Stimulated activated CD8-positive, alpha-beta memory T cell treated with anti-CD3 and anti-CD28 coated beads, Interleukin-7, amount 100 ng/mL, for 4 hours (primary cell): Measurements from ENCODE around the gene CLCN2.

Experiments
- DNase-seq, 2 donors: peaks; one replicate each; pipeline ENCODE4 v3.0.0-alpha.2; 2020; ENCODE audit warnings: low read depth in 2 of 2

Gene CLCN2

DNA sequence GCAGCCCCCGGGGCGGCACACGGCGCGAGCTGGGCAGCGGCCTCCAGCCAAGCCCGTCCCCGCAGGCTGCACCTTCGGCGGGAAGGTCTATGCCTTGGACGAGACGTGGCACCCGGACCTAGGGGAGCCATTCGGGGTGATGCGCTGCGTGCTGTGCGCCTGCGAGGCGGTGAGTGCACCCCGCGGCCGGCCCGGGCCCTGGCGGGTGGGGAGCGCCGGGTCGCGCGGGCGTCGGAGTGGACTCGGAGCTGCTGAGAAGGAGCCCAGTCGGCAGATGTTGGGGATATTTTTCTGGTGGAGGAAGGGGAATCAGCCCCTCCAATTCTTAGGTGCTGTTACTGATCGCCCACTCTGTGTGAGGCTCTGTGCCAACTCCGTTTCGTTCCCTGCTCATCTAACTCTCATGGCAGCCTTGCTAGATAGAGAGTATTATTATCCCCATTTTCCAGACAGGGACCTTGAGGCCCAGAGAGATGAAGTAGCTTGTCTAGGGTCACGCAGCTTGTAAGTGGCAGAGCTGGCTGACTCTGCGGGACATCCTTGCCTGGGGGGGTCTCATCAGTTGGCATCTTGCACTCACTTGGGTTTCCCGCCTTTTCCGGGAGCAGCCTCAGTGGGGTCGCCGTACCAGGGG lies 19.3 kb upstream of the CLCN2 start:
- no peak for DNase-seq

DNA sequence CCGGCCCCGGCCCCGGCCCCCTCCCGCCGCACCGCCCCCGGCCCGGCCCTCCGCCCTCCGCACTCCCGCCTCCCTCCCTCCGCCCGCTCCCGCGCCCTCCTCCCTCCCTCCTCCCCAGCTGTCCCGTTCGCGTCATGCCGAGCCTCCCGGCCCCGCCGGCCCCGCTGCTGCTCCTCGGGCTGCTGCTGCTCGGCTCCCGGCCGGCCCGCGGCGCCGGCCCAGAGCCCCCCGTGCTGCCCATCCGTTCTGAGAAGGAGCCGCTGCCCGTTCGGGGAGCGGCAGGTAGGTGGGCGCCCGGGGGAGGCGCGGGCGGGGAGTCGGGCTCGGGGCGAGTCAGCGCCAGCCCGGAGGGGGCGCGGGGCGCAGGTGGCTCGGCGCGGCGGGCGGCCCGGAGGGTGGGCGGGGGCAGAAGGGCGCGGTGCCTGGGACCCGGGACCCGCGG lies 18.8 kb upstream of the CLCN2 start:
- DNase-seq: peak in 1 of 2 donors; percentile 15

DNA sequence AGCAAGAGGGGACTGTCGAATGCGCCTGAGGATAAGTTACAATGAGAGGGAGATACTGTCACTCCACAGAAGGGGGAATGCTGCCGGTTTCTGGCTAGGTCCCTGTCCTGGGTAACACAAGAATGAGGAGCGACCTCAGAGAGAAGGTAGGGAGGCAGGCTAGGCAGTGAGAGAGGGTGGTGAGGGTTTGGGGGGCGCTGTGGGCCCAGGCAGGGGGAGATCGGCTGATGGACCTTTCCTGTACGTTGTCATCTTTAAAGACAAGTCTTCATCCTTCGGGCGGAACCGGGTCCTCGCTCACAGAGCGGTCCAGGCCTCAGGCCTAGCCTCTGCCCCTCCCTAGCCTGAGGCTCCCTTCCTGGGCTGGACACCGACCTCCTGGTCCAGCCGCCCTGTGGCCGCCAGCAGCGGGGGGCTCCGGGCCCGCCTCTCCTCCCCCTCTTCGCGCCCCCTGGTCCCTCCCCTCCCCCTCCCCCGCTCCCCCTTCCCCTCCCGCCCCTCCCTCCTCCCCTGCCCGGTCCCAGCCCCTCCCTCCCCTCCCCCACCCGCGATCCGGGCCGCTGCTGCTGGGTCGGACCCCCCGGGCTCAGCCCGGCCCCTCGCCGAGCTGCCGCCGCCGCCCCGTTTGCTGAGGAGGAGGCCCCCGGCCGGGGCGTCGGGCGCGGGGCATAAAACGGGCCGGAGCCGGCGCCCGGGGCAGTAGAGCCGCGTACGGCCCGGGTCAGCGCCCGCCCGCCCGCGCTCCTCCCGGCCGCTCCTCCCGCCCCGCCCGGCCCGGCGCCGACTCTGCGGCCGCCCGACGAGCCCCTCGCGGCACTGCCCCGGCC lies 18.2 kb upstream of the CLCN2 start, which contains the start of gene CHRD:
CHRD (plus strand) TSS at position 697 of the 827 bp plus-strand sequence. CDS start 265 bp downstream, outside the sequence.
- DNase-seq: no peak

DNA sequence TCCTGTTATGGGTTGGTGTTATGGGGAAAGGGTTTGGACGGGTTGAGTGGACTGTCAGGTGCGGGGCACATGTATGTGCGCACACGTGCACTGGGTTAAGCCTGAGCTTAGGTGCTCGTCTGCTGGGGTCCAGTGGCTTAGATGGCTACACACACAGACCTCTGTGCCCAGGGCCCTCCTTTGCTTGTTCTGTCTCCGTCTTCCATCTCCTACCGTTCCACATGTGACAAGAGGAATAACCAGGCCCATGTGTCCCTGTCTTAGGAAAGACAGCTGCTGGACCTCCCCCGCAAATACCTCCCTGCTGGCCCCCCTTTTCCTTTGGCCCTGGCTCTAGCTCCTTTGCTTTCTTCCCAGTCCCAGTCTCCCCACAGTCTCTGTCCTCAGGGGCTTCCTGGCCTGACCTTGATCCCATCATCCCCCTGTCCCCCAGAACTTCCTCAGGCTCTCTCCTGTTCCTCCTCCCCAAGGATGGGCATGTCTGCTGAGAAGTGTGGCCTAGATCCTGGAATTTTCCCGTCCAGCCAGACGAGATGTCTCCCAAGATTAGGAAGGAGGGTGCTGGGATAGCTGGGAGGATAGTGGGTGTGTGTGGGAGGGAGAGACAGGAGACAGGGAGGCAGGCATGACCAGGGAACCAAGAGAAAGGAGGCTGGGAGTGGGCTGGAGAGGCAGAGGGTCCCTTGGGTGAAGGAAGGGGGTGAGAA lies 17.4 kb upstream of the CLCN2 start:
- no peak for DNase-seq

DNA sequence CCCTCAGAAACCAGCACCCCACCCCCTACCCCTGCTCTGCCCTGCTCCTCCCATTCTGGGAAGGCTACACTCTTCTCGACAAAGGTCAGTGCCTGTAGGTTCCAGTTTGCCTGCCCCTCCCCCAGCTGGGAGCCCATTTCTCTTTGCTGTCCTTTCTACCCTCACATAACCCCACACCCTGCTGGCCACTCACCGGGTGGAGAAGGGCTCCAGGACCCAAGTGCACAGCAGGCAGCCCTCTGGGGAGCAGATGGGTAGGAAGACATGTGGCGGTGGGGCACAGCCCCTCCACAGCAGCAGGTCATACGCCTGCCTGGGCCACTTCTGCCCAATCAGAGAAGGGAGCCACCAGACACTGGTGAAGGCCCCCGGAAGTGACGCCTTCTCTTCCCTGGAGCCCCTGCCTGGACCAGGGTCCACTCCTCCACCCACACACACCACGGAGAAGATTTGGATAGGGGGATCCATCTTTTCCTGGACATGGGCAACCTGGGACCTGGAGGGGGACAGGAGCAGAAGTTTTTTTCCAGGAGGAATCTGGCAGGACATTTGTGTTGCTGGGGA lies 16.6 kb upstream of the CLCN2 start, which contains the start of gene THPO:
THPO (minus strand) TSS at position 326 of the 564 bp plus-strand sequence. CDS start 1,948 bp downstream, outside the sequence.
- DNase-seq: no peak

DNA sequence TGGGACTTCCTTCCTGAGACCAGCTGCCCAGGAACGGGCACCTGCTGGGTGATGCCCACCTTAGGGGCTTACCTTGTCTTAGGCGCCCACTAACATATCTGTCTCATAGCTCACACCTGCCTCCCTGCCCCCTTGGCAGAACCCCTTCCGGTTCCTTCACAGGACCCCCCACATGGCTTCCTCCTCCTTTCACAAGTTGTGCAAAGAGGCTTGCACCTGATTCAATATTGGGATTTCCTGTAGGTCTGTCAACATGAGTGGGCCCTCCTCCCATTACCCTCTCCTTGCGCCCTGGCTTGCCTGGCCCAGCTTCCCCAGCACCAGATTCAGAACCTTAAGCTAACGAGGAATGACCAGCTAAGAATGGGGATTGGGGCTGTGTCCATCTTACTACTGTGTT lies 16.0 kb upstream of the CLCN2 start:
- no peak for DNase-seq

DNA sequence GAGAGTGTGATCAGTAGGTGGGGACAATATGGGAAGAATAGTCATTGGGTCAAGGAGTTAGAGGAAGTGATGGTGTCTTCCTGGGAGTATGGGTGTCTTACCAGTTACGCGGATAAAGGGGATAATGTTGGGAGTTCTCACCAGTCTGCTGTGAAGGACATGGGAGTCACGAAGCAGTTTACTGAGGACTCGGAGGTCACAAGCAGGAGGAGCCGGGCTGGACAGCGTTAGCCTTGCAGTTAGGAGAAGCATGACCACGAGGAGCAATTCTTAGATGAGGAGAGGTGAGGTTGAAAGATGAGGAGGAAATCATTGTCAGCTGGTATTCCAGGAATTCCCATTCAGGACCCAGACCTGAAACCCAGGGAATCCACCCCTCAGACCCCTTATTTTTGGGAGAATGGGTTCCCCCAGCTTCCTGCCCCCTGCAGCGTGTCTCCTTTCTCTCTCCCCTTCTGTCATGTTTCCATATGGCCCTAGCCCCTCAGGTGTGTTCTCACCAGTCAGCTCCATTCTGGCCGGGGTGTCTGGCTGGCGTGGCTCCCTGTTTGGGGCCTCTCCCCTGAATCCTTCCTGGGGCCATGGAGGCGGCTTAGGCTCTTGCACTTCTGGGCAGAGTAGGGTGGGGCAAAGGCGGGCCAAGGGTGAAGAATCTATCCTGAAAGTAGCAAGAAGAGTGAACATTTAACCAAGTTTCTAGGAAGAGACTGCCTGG lies 14.5 kb upstream of the CLCN2 start:
- no peak for DNase-seq

DNA sequence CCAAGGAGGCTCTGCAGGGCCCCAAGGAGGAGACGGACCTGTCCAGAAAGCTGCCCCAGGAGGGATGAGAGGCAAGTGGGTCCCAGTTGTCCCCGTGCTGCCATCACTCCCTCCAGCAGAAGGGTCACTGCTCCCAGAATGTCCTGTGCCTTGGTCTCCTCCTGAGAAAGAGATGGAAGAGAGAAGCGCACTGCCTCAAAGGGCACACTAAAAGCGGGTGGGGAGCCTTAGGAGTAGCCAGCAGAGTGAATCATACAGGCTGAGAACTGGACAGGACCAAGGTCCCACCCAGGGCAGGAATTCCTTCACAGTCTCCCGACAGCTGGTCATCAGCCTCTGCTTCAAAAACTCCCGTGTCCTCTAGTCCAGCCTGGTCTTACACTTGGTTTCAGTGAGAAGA lies 12.0 kb upstream of the CLCN2 start:
- DNase-seq: no peak

DNA sequence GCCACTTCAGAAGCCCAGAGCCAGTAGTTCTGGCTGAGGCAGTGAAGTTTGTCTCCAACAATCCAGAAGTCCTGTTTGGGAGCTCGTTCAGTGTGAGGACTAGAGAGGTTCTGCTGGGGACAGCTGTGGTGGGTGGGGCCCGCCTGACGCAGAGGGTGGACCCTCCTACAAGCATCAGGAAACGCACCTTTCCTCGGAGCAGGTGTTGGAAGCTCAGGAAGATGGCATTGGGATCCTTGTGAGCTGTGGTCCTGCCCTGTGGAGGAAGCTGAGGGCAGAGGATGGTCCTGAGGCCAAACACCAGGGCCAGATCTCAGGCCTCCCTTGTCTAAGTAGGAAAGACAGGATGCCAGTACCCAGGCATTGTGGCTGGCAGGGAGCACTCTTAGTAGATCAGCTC lies 11.5 kb upstream of the CLCN2 start:
- no peak for DNase-seq

DNA sequence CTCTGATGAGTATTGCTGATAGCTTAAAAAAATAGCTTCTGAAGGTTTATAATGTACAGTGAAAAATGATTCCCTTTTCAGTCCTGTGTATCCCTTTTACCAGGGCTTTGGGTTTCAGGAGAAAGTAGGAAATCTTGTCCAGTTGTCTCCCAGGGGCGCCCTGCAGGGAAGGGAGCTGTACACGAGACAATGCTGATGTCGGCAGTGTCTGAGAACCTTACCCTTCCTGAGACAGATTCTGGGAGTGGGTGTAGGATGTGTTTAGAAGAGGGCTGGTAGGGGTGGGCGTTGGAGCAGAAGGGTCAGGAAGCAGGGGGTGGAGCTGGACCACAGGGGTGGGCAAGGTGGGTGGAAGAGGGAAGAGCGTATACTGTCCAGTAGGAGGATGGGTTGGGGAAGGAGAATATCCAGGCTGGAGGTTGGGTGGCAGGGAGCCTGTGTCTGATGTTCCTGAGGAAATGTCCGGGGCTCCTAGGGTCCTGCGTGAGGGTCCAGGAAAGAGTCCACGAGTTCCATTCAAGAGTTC lies 11.0 kb upstream of the CLCN2 start:
- DNase-seq: no peak

DNA sequence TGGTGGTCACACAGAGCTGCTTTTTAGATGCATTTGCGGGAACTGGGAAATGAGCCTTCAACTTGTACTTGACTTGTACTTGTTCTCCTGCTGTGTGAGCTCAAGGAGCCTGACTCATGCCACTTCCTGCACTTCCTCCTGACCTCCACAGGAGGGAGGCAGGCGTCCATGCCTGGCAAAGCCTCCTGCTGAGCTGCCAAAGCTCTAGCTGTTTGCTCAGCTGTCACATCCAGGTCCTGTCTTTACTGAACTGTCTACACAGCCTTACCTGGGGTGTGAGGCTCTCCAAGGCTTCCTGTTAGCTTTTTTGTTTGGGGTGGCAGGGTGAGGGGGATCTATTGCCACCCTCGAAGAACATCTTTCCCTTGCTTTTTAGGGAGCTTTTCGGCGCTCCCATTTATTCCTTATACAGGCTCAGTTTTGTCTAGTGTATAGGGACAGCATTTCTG lies 10.2 kb upstream of the CLCN2 start:
- peak in 1 of 2 donors; percentile 30 for DNase-seq

DNA sequence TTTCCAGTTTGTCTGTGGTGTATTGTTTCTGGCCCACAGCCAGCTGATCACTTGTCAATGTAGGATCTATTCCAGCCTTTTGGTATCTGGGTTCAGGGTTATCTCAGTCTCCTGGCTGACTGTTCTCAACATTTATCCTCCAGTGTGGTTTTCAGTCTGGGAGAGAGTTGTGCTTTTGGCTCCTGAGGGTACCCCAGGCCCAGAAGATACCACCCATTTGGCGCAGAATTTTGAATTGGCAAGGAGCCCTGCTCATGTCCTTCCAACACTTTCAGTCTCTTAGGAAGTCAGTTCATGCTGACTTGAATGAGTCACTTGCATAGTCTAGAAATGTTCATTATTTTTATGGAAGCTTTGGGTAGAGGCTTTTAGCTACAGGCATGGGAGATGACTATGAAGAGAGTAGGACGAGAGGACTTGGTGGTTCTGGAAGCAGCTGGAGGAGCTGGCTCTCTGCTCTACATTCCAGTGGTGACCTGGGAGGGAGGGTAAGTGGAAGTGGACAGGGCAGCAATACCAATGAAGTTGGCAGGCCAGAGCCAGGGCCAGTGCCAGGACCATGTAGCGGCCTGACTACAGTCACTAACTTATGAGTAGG lies 7.3 kb upstream of the CLCN2 start:
- no peak for DNase-seq

DNA sequence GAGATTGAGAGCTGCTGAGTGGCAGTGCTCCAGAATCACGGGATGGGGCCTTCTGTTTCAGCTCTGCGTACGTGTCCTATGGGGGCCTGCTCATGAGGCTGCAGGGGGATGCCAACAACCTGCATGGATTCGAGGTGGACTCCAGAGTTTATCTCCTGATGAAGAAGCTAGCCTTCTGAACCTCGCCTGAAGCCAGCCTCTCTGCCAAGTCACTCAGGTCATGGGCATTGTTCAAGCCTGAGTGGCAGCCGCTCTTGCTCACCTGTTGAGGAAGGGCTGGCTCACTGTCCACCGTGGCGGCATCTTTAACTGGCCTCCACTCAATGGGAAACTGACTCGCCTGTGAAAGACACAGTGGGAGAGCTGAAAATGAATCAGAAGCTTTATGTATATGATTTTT lies 6.7 kb upstream of the CLCN2 start:
- no peak for DNase-seq

DNA sequence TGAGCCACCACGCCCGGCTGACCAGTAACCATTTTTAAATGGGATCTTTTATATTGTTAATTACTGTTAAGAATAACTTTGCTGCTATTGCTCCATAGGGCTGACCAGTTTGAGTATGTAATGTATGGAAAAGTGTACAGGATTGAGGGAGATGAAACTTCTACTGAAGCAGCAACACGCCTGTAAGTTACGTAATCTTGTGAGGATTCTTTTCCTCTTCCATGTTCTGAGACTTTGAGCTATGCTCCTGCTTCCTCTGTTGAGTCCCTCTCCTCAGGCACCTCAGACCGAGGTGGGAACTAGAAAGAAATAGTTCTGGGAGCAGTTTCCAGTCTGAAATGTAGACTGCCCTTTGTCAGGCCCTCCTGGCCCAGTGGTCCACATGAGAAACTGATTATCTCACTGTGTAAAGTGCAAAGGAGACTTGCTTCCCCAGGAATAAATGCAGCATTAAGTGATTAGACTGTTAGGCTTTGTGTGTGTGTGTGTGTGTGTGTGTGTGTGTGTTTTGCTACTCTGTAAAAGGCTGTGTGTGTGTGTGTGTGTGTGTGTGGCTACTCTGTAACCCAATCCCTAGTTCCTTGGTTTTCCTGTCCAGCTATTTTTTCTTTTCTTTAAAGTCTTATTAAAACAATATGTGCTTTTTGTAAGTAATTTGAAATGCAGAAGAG lies 5.3 kb upstream of the CLCN2 start:
- DNase-seq: no peak

DNA sequence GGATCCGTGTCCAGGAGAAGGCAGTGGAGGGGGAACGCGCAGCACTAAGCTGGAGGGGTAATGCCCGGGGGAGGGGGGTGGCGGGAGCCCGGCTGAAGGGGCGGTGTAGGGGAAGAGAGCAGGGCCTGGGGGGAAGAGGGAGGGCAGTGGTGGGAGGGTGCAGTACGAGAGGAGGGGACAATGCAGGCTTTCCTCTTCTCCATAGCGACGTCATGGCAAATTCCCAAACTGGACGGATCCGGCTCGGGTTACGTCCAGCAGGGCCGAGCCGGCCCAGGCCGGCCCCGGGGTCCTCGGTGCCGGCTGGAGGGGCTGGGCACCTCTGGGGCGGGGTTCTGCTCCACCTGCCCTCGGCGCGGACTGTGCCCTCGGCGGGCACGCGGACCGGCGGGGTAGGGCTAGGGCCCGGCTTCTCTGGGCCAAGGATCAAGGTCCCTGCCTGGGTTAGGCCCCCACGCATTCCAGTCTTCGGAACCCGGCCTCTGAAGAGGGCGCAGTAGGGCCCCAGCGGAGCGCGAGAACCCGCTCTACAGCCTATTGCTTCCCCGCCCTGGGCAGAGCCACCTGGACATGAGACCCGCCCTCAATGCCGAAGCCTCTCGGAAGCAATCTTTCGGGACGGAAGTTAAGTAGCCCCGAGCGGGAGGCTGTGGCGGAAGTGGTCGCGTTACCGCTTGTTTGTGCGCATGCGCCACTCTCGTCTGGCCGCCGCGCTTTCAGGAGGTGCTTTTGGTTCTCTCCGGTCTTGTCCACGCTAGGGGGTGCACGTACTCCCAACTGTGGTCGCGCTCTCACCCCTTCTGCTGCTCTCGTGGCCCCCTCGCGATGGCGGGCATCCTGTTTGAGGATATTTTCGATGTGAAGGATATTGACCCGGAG lies 1.5 kb upstream of the CLCN2 start:
- peak; percentile 91 to 94 for DNase-seq

DNA sequence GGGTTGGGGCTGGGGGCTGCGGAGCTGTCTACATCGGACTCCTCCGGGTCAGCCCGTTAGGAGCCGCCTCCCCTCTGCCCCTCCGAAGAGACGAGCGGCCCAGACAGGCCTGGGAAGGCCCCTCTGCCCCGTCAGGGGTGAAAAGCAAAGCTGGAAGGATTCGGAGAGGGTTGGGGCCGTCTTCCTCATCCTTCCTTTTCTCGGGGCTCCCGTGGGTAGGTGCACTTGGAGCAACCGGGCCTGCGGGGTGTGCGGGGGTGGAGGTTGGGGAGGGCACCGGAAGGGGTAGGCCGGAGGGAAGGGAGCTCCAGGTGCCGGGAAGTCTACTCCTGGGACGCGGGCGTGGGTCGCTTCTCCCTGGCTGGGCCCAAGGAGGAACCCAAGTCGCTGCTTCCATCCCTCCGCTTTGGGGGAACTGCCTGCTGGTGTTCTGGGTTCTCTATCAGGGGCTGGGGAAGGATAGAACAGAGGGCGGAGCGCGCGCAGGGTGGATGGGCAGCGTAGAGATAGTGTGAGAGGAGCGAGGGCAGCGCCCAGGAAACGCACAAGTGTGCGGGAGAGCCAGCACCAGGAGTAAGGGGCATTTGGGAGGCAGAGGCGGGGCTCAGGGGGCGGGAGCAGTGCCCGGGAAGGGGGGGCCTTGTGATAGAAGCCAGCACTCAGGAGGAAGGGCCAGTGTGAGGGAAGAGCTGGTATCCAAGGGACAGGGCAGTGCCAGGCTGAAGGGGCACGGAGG lies 695 bp upstream of the CLCN2 start:
- peak in 1 of 2 donors; percentile 20 for DNase-seq

DNA sequence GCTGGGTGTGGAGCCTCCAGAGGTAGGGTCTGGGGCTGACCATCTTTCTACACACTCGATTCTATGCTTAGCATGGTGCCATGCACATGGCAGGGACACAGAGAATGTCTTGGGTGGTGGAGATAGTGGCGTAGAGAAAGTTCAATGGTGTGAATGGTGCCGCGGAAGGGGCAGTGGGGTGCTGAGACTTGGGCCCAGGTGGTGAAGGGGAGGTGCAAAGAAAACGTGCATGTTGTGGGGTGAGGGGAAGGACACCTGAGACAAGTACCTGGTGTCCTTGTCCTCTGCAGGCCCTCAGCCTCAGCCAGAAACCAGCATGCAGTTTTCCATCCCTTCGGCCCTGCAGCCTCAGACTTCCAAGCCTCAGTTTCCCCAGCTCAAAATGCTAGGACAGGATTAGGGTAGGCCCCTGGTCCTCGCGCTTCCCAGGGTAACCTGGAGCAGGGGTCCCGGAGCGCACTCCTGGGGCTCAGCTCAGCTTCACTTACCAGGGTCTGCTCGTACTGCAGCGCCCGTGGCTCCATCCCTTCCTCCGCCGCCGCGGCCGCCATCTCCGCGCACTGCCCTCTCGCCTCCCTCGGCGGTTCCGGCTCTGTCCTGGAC lies 375 bp downstream of the CLCN2 start:
- no peak for DNase-seq
